Activated CD4-positive, alpha-beta T cell treated with anti-CD3 and anti-CD28 coated beads for 48 hours (primary cell): ENCODE measurements around the gene POLE2.
A peak's percentile ranks its signal among the peaks of the same experiment; 100 is the strongest.
"Not testable (repeated sequence)": the region's sequence is repeated elsewhere in the genome, so short reads cannot be mapped to it uniquely, and the experiment has no call there.

Experiments
- DNase-seq: peaks from one replicate; pipeline ENCODE4 v3.0.0-alpha.2; 2020

Gene POLE2, protein sequence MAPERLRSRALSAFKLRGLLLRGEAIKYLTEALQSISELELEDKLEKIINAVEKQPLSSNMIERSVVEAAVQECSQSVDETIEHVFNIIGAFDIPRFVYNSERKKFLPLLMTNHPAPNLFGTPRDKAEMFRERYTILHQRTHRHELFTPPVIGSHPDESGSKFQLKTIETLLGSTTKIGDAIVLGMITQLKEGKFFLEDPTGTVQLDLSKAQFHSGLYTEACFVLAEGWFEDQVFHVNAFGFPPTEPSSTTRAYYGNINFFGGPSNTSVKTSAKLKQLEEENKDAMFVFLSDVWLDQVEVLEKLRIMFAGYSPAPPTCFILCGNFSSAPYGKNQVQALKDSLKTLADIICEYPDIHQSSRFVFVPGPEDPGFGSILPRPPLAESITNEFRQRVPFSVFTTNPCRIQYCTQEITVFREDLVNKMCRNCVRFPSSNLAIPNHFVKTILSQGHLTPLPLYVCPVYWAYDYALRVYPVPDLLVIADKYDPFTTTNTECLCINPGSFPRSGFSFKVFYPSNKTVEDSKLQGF

DNA sequence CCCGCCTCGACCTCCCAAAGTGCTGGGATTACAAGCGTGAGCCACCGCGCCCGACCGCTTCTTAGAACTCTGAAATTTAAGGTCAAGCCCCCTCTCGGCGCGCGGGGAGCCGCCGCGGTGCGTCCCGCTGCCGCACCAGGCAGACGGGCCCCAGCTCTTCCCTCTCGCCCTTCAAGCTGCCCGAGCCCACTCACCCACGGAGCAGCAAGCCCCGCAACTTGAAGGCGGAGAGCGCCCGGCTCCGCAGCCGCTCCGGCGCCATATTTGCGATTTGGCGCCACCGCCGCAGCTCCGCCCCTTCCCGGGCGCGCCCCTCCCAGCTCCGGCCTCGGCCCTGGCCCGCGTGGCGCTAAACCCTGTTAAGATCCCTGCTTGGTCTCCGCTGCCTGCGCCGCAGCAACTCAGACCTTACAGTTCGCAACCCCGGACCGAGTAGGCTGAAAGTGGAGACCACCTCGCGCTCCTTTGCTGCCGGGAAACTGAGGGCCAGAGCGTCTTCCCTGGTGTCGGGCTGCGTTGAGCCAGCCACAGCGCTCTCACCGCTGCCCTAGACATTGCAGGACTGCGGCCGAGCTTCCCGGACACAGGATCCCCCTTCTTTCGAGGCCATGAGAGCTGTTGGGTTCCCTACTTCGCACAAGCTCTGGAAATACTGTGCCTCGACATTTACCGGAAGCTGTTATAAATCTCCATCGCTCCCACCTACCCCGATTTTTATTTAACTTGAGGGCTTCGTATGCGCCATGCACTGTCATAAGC is at the start of gene POLE2:
POLE2 (minus strand) TSS at position 273 of the 759 bp plus-strand sequence; CDS start at position 262, 11 bp downstream.
- DNase-seq: peak; percentile 89

DNA sequence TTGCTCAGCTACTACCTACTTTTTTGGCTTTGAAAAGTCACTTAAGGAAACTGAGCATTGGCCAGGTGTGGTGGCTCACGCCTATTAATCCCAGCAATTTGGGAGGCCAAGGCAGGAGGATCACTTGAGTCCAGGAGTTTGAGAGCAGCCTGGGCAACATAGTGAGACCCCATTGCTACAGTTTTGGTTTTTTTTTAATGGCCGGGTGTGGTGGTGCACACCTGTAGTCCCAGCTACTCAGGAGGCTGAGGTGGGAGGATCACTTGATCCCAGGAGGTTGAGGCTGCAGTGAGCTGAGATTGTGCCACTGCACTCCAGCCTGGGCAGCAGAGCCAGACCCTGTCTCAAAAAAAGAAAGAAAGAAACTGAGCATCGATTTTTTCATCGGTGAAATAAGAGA is 47.7 kb upstream of the POLE2 start:
- DNase-seq: not testable (repeated sequence)

DNA sequence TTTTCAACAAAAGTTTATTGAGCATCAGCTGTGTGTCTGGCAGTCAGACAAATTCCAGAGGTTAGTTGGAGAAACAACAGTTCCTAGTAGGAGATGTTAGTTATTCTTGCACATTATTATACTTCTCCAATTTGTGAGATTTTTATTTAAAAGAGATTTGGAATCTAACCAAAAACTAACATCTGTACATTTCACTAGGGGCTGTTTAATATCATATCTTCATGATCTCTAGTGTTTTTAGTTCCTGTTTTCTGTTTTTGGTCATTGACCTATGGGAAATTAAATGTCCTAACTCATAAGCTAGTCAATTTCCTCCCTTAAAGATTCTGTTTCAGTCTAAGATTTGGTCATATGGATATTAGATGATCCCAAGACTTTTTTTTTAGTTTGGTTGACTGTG is 45.8 kb upstream of the POLE2 start:
- no peak for DNase-seq

DNA sequence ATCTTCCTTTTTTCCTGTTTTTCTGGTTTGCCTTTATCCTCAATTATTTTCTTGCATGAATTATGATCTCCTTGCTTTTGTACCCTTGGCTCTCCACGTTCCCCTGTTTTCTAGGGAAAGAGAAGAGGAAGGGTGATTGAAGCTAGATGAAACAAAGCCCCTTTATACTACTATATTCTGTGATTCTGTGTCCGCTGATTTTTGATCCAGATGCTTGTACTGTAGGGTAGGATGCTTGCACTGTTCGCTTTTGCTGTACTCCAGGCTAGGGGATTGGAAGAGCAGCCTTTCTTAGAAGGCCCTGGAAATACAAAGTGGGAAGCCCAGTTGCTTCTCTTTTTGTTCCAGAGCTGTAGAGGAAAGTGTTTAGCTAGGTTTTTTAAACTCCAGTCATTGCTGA is 44.9 kb upstream of the POLE2 start:
- no peak for DNase-seq

DNA sequence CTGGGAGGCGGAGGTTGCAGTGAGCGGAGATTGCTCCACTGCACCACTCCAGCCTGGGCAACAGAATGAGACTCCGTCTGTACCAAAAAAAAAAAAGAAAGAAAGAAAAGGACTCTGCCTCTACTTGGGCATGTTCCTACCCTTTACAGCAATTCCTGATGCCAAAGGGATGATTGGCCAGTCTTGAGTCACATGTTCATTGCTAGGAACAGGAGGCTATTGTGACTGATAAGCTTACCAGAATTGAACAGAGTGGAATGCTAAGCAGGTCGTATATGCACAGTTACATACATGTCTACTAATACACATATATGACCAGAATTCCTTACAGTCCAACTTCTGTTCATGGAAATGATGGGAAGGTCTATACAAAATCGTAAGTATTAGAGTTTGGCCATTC is 39.2 kb upstream of the POLE2 start:
- DNase-seq: no peak

DNA sequence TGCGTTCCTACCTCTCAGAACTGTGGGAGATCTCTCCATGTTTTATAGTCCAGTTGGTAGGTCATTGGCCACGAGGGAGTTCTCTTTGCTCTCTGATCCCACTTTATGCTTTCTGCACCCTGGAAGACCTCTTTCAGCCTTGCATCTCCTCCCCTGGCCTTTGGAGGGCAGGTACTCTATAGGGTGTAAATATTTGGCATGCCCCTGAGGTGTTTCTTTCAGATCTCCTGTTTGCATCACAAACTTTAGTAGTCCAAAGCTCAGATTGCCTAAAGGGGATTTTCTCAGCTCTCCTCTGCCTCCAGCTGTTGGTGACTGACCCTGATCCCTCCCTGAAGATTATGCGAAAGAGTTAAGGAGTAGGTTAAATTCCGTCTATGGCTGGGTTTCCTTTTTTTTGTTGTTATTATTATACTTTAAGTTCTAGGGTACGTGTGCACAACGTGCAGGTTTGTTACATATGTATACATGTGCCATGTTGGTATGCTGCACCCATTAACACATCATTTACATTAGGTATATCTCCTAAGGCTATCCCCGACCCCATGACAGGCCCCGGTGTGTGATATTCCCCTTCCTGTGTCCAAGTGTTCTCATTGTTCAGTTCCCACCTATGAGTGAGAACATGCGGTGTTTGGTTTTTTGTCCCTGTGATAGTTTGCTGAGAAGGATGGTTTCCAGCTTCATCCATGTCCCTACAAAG is 33.9 kb upstream of the POLE2 start:
- DNase-seq: not testable (repeated sequence)

DNA sequence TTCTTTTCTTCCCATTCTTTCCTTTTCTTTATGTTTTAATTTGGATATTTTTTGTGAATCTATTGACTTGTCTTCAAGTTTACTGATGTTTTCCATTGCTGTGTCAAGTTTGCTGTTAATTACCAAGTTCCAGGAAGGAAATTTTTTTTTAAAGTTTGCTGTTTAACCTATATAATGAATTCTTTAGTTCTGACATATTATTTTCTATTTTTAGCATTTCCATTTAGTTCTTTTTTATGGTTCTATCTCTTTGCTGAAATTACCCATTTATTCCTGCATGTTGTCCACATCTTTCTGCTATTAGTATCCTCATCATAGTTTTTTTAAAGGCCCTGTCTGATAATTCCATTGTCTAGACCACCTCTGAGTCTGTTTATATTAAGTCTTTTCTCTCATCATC is 32.7 kb upstream of the POLE2 start:
- DNase-seq: no peak

DNA sequence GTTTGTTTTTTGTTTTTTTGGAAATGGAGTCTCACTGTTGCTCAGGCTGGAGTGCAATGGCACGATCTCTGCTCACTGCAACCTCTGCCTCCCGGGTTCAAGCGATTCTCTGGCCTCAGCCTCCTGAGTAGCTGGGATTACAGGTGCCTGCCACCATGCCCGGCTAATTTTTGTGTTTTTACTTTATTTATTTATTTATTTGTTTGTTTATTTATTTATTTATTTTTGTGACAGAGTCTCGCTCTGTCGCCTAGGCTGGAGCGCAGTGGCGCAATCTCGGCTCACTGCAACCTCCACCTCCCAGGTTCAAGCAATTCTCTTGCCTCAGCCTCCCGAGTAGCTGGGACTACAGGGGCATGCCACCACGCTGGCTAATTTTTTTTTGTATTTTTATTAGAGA is 23.0 kb upstream of the POLE2 start:
- DNase-seq: not testable (repeated sequence)

DNA sequence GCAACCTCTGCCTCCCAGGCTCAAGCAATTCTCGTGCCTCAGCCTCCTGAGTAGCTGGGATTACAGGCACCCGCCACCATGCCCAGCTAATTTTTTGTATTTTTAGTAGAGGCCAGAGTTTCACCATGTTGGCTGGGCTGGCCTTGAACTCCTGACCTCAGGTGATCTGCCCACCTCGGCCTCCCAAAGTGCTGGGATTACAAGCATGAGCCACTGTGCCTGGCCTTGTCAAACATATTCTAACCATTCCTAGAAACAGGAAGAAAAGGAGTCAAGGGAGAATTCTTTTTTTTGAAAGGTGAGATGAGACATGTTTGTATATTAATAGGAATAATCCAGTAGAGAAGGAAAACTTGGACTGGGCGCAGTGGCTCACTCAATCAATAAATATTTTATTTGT is 16.5 kb upstream of the POLE2 start:
- DNase-seq: not testable (repeated sequence)

DNA sequence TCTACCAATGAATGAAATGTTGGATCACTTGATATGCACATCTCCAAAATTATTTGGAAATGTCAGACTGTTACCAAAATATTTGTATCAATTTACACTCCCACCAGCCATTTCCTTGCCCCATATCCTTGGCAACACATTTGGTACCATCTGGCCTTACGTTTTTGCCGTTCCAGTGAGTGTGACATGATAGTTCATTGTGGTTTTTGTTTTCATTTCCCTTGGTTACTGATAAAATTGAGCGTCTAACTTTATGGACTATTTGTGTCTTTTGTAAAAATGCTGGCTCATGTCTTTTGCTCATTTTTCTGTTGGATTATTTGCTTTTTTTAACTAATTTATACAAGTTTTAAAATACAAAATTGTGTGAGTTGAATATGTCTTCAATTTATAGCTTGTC is 16.0 kb upstream of the POLE2 start:
- no peak for DNase-seq

DNA sequence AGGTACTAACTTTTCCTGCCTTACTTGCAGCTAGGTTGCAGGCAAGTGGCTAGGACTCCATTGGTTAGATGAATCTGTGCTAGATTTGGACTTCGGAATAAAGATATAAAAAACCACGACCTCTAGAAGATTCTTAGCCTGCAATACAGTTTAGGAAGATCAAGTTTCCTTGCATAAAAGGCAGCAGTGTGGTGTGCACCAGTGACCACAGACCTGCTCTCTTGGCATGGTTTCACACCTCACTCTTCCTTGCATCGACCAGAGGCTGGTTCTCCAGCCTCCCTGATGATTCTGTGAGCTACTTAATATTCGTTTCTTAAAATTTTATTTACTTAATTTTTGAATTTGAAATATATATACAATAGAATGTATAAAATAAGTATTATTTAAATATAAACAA is 14.7 kb upstream of the POLE2 start:
- no peak for DNase-seq

DNA sequence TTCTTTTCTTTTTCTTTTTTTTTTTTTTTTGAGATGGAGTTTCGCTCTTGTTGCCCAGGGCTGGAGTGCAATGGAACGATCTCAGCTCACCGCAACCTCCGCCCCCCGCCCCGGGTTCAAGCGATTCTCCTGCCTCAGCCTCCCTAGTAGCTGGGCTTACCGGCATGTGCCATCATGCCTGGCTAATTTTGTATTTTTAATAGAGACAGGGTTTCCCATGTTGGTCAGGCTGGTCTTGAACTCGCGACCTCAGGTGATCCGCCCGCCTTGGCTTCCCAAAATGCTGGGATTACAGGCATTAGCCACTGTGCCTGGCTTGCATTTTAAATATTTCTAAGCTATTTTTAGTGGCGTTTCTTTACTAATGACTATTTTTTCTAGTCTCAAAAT is 5.7 kb upstream of the POLE2 start:
- peak; percentile 8 for DNase-seq

DNA sequence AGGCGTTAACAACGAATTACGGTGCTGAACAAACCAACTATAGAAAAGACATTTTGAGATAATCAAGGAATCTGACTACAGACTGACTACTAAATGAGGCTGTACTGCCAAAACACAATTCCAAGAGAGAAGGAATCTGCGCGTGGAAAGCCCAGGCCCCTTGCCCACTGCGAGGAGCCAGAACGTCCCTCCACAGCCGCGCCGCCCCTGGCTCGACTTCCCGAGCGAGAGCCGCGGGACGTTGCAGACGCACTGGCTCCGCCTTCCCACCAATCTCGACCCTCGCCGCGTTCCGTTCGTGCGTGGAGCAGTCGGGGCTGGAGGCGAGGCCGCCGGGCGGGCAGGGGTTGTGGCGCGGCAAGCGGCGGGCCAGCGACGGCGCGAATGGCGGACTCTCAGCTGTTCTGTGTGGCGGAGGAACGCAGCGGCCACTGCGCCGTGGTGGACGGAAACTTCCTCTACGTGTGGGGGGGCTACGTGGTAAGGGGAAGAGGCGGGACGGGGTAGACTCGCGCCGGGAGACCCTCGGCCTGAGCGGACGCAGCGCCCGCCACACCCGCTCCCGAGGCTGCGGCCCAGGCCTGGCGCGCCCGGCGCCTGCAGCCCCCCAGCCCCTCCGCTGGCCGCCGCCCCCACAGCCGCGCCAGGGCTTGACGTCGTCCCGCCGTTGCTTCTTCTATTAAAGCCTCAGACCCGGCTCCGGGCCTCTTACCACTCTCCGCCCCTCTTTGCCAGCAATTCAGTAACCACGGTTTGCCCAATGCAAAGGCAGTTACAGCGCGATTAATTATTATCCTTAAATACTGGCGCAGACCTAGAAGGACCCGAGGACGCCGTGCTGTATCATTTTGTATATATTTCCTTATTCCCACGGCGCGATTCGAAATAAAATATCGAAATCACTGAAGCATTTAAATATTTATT is 5.1 kb upstream of the POLE2 start, which contains the start of gene KLHDC1:
KLHDC1 (plus strand) TSS at position 310 of the 924 bp plus-strand sequence; CDS start at position 385, 75 bp downstream.
- peak; percentile 81 for DNase-seq

DNA sequence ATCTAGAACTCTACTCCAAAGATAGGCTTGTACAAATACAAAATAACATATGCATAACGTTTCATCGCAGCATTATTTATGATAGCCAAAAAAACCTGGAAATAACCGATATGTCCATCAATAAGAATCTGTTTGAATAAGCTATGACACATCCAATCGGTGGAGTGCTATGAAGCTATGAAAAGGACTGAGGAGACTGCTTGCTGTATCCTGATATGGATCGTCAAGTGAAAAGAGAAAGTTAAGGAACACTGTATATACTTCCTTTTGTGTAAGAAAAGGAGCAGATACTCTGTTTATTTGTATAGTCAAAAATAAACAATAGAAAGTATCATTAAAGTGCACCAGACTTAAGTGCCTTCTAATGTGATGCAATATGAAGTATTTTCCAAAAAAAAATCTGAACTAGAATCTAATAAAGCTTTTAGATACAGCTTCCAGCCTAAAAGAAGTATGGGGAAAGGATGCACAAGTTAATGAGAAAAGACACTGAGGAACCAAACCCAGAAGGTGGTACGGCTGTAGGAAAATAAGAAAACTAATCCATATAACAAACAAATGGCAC is 4.3 kb upstream of the POLE2 start:
- no peak for DNase-seq

DNA sequence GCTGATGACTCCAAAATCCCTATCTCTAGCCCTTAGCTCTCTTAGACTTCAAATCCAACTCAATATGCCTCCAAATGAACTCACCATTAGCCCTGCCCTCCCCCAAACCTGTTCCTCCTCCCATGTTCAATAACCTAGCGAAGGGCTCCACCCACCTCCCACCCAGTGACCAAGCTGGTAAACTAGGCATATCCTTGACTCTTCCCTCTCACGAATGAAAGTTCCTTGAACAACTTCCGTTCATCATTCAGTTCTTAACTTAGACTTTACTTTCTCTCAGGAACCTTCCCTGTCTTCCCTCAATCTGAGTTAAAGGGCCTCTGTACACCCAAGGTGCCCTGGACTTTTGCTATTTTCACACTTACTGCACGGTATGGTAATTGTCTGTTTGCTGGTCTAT is 3.0 kb upstream of the POLE2 start:
- DNase-seq: peak; percentile 17

DNA sequence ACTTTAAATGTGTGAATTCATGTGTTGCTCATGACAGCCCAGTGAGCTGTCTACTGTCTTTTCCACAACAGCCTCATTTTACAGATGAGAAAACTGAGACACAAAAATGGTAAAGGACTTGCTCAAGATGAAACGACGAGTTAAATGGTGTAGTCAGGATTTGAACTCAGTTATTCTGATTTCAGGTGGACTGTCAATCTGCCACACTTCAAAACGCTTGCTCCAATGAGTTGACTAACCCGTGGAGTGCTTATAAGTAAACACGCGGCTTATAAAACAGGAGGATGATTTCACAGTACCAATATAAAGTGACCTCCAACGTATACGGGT is 652 bp upstream of the POLE2 start:
- no peak for DNase-seq

DNA sequence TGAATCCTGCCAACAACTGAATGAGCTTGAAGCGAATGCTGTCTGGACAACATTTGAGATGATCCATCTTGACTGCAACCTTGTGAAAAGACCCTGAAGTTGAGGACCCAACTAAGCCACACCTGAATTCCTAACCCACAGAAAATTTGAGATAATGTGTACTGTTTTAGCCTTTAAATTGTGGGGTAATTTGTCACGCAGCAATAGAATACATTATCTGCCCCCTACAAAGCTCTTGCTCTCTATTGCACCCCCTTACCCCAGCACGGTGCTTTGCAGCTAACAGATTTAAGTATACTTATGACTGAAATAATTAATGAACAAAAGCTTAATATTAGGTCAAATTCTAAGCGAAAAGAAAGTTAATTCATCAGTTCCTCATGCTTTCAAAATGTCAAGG is 1.6 kb downstream of the POLE2 start:
- DNase-seq: no peak

DNA sequence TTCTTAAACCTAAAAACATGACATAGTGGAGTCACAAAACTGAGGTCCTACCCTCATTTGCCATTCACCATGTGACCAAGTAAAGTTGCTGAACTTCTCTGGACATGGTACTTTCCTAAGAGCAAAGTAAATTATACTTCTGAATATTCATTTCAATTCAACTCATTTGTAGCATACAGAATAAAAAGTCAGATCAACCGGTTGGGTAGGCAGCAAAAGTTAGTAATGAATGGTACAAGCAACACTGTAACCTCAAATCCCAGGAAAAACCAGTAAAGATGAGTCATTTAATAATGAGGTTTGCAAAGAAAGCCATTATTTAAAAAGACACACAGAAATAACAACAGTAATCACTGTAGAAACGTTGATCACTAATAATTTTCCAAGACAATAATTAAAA is 8.7 kb downstream of the POLE2 start:
- DNase-seq: no peak

DNA sequence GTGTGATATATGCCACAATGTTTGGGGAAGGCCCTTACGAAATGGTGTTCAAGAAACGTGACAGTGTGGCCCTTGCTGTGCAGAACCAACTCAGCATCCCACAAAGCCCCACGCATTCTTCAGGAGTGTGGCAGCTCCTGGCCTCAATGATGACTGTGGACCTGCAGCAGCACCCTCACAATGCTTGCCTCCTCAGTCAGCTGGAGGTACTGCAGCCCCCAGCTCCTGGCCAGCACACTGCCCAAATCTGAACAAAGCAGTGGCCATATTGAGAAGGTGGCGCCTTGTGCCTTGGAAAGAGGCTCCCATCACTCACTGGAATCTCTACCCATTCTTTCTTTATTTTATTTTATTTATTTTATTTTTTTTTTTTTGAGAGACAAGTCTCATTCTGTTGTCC is 10.4 kb downstream of the POLE2 start:
- DNase-seq: no peak

DNA sequence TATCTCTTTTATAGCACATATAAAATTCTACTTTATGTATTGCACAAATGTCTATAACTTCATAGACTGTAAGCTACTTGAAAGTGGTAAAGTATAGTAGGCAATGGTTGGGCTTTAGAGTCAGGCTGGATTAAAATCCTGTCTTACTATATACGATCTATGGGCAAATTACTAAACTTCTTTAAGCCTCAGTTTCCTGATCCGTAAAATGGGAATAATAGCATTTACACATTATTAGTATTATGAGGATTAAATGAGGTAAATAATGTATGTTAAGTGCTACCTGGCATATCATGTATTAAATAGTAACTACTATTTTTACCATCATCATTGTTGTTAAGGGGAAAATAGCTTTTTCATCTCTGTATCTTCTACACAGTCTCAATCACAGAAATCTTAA is 14.4 kb downstream of the POLE2 start:
- no peak for DNase-seq

DNA sequence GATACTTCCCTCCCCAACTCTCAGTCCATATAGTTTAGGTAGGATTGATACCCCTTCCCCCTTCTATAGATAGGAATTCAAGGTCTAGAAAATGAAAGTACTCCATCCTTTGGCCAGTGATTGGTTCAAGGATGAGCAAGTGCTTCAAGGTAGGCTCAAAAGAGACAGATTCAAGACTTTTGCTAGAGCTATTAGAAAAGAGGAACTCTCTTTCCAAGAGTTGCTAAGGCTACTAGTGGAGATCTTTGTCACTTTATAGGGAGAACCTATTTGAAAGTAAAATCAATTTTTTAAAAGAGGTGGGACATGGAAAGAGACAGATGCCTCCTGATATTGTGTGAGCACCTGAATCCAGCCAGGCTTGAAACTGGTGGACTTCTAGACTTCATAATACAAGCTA is 17.5 kb downstream of the POLE2 start:
- no peak for DNase-seq
